Measurements from ENCODE around the gene NCKAP1.
"Not testable (repeated sequence)": the region's sequence is repeated elsewhere in the genome, so short reads cannot be mapped to it uniquely, and the experiment has no call there.

NCKAP1 gene

DNA sequence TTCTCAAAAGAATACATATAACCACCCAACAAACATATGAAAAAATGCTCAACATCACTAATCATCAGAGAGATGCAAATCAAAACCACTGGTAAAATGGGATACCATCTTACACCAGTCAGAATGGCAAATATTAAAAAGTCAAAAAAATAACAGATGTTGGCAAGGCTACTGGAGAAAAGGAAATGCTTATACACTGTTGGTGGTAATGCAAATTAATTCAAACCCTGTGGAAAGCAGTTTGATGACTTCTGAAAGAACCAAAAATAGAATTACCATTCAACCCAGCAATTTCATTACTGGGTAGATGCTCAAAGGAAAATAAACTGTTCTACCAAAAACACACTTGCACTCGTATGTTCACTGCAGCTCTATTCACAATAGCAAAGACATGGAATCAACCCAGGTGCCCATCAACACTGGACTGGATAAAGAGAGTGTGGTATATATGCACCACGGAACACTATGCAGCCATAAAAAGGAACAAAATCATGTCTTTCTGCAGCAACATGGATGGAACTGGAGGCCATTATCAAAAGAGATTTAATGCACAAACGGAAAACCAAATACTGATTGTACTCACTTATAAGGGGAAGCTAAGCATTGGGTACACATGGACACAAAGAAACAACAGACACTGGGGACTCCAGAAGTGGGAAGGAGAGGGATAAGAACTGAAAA lies 38.8 kb downstream of the NCKAP1 start:
- peaks cover 29% of the 10 kb centered on the region for H3K4me1 ChIP-seq (ENCODE audit: insufficient read depth, low read length)
- no peak overlapping the region for H3K9ac ChIP-seq (ENCODE audit: low read depth, low read length)
- WGBS = 100% methylated on average over 3 of the region's 3 CpGs
- H3K4me3 ChIP-seq (ENCODE audit: low read length) = no peak overlapping the region
- no peak overlapping the region for H3K27ac ChIP-seq (ENCODE audit: low read depth, low read length)
- peaks cover 69% of the 10 kb centered on the region for H3K36me3 ChIP-seq (ENCODE audit: insufficient read depth, low read length)
- H3K9me3 ChIP-seq (ENCODE audit: insufficient read depth, low read depth, low read length) = no peaks in the 10 kb centered on the region
- H3K27me3 ChIP-seq (ENCODE audit: insufficient read depth, low read length) = no peaks in the 10 kb centered on the region

DNA sequence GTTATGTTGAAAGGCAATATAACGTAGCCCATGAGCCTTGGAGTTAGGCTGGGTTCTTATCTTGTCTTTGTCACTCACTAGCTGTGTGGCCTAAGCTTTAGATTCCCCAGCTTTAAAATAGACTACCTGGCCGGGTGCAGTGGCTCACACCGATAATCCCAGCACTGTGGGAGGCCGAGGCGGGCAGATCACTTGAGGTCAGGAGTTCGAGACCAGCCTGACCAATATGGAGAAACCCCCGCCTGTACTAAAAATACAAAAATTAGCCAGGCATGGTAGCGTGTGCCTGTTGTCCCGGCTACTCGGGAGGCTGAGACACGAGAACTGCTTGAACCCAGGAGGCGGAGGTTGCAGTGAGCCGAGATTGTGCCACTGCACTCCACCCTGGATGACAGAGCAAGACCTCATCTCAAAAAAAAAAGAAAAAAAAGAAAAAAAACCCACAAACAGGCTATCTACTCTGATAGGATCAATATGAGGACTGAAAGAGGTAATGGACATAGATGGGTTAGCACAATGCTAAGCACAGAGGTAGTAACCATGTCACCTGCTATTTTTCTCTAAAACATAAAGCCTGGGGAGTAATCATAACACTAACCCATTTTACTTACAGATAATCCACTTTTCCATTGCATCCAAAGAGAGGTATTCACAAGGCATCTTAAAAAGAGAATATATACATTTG lies 43.9 kb downstream of the NCKAP1 start:
- no peaks in the 10 kb centered on the region for H3K4me1 ChIP-seq (ENCODE audit: insufficient read depth, low read length)
- no peaks in the 10 kb centered on the region for H3K27me3 ChIP-seq (ENCODE audit: insufficient read depth, low read length)
- WGBS = 94% methylated on average over 13 of the region's 13 CpGs
- no peak overlapping the region for H3K9ac ChIP-seq (ENCODE audit: low read depth, low read length)
- no peak overlapping the region for H3K27ac ChIP-seq (ENCODE audit: low read depth, low read length)
- no peak overlapping the region for H3K4me3 ChIP-seq (ENCODE audit: low read length)
- peaks cover 73% of the 10 kb centered on the region for H3K36me3 ChIP-seq (ENCODE audit: insufficient read depth, low read length)
- no peaks in the 10 kb centered on the region for H3K9me3 ChIP-seq (ENCODE audit: insufficient read depth, low read depth, low read length)

DNA sequence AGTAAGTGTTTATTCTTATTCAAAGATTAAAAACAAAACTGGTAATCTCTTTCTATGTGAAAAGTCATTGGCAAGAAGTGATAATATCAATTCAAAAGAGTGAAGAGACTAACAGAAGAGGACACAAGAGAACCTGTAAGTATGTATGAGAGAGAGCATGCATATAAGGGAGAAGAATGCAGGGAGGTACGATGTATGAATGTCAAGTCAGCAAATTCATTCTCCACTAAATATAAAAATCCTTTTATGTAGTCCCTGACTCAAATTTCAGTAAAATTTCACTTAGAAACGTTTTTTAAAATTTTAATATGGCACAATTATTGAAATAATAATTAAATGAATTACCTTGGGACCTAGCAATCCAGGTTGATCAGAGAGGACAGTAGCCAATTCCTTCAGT lies 55.3 kb downstream of the NCKAP1 start:
- Histone ChIP-seq H3K9me3 (ENCODE audit: insufficient read depth, low read depth, low read length) (no peaks in the 10 kb centered on the region), H3K27ac (ENCODE audit: low read depth, low read length) (no peak overlapping the region), H3K27me3 (ENCODE audit: insufficient read depth, low read length) (no peaks in the 10 kb centered on the region), H3K36me3 (ENCODE audit: insufficient read depth, low read length) (peaks cover 91% of the 10 kb centered on the region), H3K4me3 (ENCODE audit: low read length) (no peak overlapping the region), H3K9ac (ENCODE audit: low read depth, low read length) (no peak overlapping the region), H3K4me1 (ENCODE audit: insufficient read depth, low read length) (no peaks in the 10 kb centered on the region)
- no CpG with 5 or more reads among the region's 2 CpGs for WGBS

DNA sequence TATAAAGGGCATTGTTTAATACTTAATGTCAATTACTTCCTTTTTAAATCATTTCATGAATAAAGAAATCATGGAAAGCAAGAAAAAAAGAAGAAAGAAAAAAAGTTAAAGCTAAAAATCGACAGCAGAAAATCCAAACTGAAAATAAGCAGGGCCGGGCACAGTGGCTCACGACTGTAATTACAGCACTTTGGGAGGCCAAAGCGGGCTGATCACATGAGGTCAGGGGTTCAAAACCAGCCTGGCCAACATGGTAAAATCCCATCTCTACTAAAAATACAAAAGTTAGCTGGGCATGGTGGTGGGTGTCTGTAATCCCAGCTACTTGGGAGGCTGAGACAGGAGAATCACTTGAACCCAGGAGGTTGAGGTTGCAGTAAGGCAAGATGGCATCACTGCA lies 56.8 kb downstream of the NCKAP1 start:
- H3K4me3 ChIP-seq (ENCODE audit: low read length); H3K4me1 ChIP-seq (ENCODE audit: insufficient read depth, low read length); H3K9me3 ChIP-seq (ENCODE audit: insufficient read depth, low read depth, low read length); H3K27ac ChIP-seq (ENCODE audit: low read depth, low read length); H3K9ac ChIP-seq (ENCODE audit: low read depth, low read length); H3K27me3 ChIP-seq (ENCODE audit: insufficient read depth, low read length): not testable (repeated sequence)
- peaks cover 93% of the 10 kb centered on the region for H3K36me3 ChIP-seq (ENCODE audit: insufficient read depth, low read length)
- 86% methylated on average over 4 of the region's 4 CpGs for WGBS

DNA sequence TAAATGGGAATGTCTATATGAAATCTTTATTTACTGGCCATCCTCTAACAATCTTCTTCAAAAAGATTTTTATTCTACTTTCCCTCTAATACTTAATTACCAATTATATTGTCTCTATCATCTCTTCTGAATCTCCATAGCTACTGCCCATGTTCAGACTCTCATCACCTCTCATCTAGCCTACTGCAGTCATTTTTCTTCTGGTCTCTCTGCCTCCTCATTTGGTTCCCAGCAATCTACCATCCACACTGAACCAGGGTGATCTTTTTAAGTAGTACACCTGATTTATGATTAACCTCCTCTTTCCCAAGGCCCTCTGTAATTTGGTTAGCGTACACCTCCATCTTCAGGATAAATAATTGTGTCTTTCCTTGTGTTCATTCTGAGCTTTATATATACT lies 57.6 kb downstream of the NCKAP1 start:
- Histone ChIP-seq H3K27ac (ENCODE audit: low read depth, low read length) (no peak overlapping the region), H3K4me3 (ENCODE audit: low read length) (no peak overlapping the region), H3K9me3 (ENCODE audit: insufficient read depth, low read depth, low read length) (no peaks in the 10 kb centered on the region), H3K4me1 (ENCODE audit: insufficient read depth, low read length) (no peaks in the 10 kb centered on the region), H3K27me3 (ENCODE audit: insufficient read depth, low read length) (no peaks in the 10 kb centered on the region), H3K36me3 (ENCODE audit: insufficient read depth, low read length) (peaks cover 93% of the 10 kb centered on the region), H3K9ac (ENCODE audit: low read depth, low read length) (no peak overlapping the region)
- WGBS = 100% methylated on average over 1 of the region's 1 CpG

DNA sequence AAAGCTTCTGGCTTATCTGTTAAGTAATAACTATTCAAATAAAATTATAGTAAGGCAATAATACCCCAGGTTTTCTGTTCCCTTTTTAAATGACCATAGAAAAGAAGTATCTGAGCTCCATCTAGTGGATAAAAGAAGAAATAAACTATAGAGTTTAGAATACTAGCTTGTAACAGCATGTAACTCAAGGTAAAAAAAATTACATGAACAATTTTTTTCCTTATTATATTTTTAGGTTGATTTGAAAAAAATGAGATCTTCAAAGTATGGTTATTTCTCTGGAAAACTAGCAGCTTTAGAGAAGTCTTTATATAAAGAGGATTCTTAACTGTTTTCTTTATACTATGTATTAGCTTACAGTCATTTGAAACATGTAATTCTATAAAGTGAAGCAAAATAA lies 58.1 kb downstream of the NCKAP1 start:
- H3K9ac ChIP-seq (ENCODE audit: low read depth, low read length) = no peak overlapping the region

DNA sequence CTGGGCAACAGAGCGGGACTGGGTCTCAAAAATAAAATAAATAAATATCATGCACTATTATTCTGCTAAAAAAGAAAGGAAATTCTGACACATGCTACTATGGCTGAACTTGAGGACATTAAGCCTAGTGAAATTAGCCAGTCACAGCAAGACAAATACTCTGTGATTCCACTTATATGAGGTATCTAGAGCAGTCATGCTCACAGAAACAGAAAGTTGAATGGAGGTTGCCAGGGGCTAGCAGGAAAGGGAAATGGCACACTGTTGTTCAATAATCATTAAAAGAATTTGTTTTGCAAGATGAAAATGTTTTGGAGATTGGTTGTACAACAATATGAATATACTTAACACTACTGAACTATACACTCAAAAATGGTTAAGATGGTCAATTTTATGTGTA lies 60.8 kb downstream of the NCKAP1 start:
- H3K9ac ChIP-seq (ENCODE audit: low read depth, low read length) = no peak overlapping the region
- no peaks in the 10 kb centered on the region for H3K27me3 ChIP-seq (ENCODE audit: insufficient read depth, low read length)
- H3K9me3 ChIP-seq (ENCODE audit: insufficient read depth, low read depth, low read length) = no peaks in the 10 kb centered on the region; the same call in 1 of the 2 replicates
- no peaks in the 10 kb centered on the region for H3K4me1 ChIP-seq (ENCODE audit: insufficient read depth, low read length)
- no peak overlapping the region for H3K4me3 ChIP-seq (ENCODE audit: low read length)
- 83% methylated on average over 1 of the region's 1 CpG for WGBS
- peaks cover 94% of the 10 kb centered on the region for H3K36me3 ChIP-seq (ENCODE audit: insufficient read depth, low read length)
- no peak overlapping the region for H3K27ac ChIP-seq (ENCODE audit: low read depth, low read length)

More for the DNA sequence above, 58.1 kb downstream of the NCKAP1 start:
- H3K27ac ChIP-seq (ENCODE audit: low read depth, low read length) = no peak overlapping the region
- H3K27me3 ChIP-seq (ENCODE audit: insufficient read depth, low read length) = no peaks in the 10 kb centered on the region
- peaks cover 92% of the 10 kb centered on the region for H3K36me3 ChIP-seq (ENCODE audit: insufficient read depth, low read length)
- no peaks in the 10 kb centered on the region for H3K4me1 ChIP-seq (ENCODE audit: insufficient read depth, low read length)
- H3K4me3 ChIP-seq (ENCODE audit: low read length) = no peak overlapping the region
- no peaks in the 10 kb centered on the region for H3K9me3 ChIP-seq (ENCODE audit: insufficient read depth, low read depth, low read length)

DNA sequence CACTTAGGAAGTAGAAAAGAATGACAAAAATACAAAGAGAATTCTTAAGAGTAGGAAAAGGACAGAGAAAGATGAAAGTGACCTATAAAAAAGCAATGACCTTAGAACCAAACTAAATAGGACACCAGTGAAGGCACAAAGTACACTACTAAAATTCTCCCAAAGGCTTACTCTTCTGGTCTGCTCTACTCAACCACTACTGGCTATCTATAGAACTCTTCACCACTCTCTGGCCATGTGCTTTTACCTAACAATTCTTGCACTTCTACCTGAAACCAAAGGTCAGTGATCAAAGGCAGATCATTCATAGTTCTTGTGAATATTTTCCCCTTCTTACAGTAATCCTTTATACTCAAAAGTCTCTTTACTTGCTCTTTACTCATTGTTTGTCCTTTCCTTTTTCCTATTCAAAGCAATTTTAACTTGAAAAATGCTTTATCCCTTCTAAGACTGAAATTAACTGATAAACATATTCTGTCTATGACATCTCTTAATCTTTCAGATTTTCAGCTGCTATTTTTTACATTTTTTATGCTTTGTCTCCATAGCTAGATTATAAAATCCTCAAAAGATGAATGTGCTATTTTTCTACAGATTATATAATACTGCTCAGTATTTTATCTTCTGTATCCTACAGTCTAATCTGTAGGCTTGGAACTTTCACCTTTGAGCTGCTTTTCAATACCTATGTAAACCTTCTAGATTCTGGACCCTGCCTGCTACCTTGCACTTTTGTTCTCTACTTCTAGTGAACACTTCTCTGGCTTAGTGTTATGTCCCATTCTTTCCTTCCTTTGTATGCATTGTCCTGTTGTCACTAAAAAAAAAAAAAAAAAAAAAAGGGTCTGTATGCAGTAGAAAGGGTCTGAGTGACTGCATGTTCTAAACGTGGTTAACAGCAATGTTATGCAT lies 64.6 kb downstream of the NCKAP1 start:
- Histone ChIP-seq H3K4me3 (ENCODE audit: low read length) (no peak overlapping the region), H3K36me3 (ENCODE audit: insufficient read depth, low read length) (peaks cover 80% of the 10 kb centered on the region), H3K9me3 (ENCODE audit: insufficient read depth, low read depth, low read length) (no peaks in the 10 kb centered on the region; the same call in 1 of the 2 replicates), H3K27me3 (ENCODE audit: insufficient read depth, low read length) (no peaks in the 10 kb centered on the region), H3K9ac (ENCODE audit: low read depth, low read length) (no peak overlapping the region), H3K27ac (ENCODE audit: low read depth, low read length) (no peak overlapping the region), H3K4me1 (ENCODE audit: insufficient read depth, low read length) (no peaks in the 10 kb centered on the region)
- 86% methylated on average over 1 of the region's 1 CpG for WGBS

DNA sequence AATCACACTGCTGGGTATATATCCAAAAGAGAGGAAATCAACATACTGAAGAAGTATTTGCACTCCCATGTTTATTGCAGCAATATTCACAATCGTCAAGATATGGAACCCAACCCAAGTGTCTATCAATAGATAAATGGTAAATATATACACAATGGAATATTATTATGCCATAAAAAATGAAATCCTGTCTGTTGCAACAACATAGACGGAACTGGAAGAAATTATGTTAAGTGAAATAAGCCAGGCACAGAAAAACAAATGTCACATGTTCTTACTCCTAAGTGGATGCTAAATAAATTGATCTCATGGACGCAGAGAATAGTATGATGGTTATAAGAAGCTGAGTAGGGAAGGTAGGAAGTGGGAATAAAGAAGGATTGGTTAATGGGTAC lies 65.7 kb downstream of the NCKAP1 start:
- no peak overlapping the region for H3K4me3 ChIP-seq (ENCODE audit: low read length)
- H3K27ac ChIP-seq (ENCODE audit: low read depth, low read length) = no peak overlapping the region
- no peaks in the 10 kb centered on the region; the same call in 1 of the 2 replicates for H3K9me3 ChIP-seq (ENCODE audit: insufficient read depth, low read depth, low read length)
- H3K4me1 ChIP-seq (ENCODE audit: insufficient read depth, low read length) = no peaks in the 10 kb centered on the region
- no peaks in the 10 kb centered on the region for H3K27me3 ChIP-seq (ENCODE audit: insufficient read depth, low read length)
- WGBS = 93% methylated on average over 2 of the region's 3 CpGs
- H3K36me3 ChIP-seq (ENCODE audit: insufficient read depth, low read length) = peaks cover 79% of the 10 kb centered on the region
- no peak overlapping the region for H3K9ac ChIP-seq (ENCODE audit: low read depth, low read length)

DNA sequence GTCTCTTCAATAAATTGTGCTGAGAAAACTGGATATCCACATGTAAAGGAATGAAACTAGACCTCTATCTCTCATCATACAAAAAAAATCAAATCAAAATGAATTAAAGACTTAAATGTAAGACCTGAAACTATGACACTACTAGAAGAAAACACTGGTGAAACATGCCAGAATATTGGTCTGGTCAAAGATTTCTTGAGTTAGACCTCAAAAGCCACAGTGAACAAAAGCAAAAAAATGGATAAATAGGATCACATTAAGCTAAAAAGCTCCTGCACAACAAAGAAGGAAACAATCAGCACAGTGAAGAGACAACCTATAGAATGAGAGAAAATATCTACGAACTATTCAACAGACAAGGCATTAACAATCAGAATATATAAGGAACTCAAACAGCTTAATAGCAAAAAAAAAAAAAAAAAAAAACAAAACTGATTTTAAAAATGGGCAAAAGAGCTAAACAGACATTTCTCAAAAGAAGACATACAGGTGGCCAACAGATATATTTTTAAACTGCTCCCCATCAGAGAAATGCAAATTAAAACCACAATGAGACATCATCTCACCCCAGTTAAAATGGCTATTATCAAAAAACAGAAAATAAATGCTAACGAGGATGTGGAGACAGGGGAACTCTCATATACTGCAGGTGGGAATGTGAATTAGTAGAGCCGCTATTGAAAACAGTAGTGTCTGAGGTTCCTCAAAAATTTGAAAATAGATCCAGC lies 66.3 kb downstream of the NCKAP1 start:
- Histone ChIP-seq H3K9me3 (ENCODE audit: insufficient read depth, low read depth, low read length) (no peaks in the 10 kb centered on the region; the same call in 1 of the 2 replicates), H3K36me3 (ENCODE audit: insufficient read depth, low read length) (peaks cover 79% of the 10 kb centered on the region), H3K4me1 (ENCODE audit: insufficient read depth, low read length) (no peaks in the 10 kb centered on the region), H3K9ac (ENCODE audit: low read depth, low read length) (no peak overlapping the region), H3K4me3 (ENCODE audit: low read length) (no peak overlapping the region), H3K27ac (ENCODE audit: low read depth, low read length) (no peak overlapping the region), H3K27me3 (ENCODE audit: insufficient read depth, low read length) (no peaks in the 10 kb centered on the region)
- 100% methylated on average over 3 of the region's 3 CpGs for WGBS

Data from HUES64 (cell line).